ENCODE results near the gene FRAT1. TPM values are rescaled to one million over a fixed set of nuclear protein-coding genes. Genes with fewer than 3 reads are reported as not detected.
A peak's percentile ranks its signal among the peaks of the same experiment; 100 is the strongest.

FRAT1 gene
- total and polyA plus RNA-seq, 2 of the 13 experiments (the other 11 are each of a cell fraction or from before 2014, with no cell fraction given): 1.7 to 2.3 TPM

DNA sequence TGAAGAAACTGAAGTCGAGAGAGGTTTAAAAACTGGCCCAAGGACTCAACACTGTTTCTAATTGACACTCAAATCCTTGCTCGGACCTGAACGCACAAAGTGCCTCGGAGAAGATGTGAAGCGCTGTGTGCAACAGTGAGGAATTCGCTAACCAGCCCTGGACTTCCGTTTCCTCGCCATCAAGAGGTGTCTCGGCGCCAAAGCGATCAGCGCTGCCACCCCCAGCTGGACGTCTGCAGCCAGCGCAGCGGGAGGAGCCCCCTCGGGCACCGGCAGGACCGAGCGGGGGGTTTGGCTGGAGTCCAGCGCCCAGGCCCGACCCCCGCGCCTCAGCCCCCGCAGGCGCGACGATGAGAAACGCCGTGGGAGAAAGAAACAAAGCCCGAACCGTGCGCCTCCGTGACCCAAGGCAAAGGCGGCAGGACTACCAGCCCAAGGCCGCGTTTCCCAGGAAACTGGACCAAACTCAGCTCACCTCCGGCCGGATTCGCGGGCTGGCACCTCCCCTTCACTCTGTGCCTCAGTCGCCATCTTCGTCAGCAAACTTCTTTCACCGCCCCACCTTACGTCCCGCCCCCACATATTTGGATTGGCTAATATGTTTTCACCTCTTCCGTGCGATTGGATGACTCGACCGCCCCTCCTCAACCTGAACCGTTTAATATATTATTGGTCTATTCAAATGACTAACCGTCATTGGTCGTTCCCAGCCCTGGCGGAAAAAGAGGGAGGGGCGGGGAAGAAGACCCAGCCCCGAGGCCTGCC, 26.8 kb upstream of the FRAT1 start, which contains the start of gene ARHGAP19 (continued):
- TF ChIP-seq MXD4 (CRISPR knock-in tag; IDR thresholded peaks at IDR 0.05) (no peak; the same call in 1 of the 2 replicates), PRMT3 (CRISPR knock-in tag; IDR thresholded peaks at IDR 0.05; ENCODE audit: borderline replicate concordance, low read depth) (no peak), RBM22 (optimal IDR thresholded peaks at IDR 0.05; ENCODE audit: low read length) (peak; percentile 25), ZNF720 (CRISPR knock-in tag; IDR thresholded peaks at IDR 0.05) (no peak), SRSF4 (IDR thresholded peaks at IDR 0.05; ENCODE audit: low read depth, low read length, poor library complexity, severe bottlenecking) (no peak), RELA (CRISPR knock-in tag; IDR thresholded peaks at IDR 0.05) (peak; percentile 87; the same call in 1 of the 2 replicates), ZNF326 (CRISPR knock-in tag; IDR thresholded peaks at IDR 0.05; ENCODE audit: borderline replicate concordance) (no peak), ZNF431 (CRISPR knock-in tag; IDR thresholded peaks at IDR 0.05; ENCODE audit: borderline replicate concordance, low read depth) (0 out of 2 replicates have a peak, but pooled peaks have one; percentile 57), NR2F1 (CRISPR knock-in tag; IDR thresholded peaks at IDR 0.05) (no peak), ZNF766 (CRISPR knock-in tag; IDR thresholded peaks at IDR 0.05; ENCODE audit: borderline replicate concordance) (no peak), HNF4A (CRISPR knock-in tag; IDR thresholded peaks at IDR 0.05) (peak; percentile 23; the same call in 1 of the 2 replicates), ZNF44 (CRISPR knock-in tag; IDR thresholded peaks at IDR 0.05) (peak; percentile 70; the same call in 1 of the 2 replicates), SIX4 (CRISPR knock-in tag; IDR thresholded peaks at IDR 0.05) (no peak; the same call in 1 of the 2 replicates), REXO4 (CRISPR knock-in tag; IDR thresholded peaks at IDR 0.05; ENCODE audit: borderline replicate concordance) (no peak; the same call in 1 of the 2 replicates)
- TF ChIP-seq, protein P1, sequence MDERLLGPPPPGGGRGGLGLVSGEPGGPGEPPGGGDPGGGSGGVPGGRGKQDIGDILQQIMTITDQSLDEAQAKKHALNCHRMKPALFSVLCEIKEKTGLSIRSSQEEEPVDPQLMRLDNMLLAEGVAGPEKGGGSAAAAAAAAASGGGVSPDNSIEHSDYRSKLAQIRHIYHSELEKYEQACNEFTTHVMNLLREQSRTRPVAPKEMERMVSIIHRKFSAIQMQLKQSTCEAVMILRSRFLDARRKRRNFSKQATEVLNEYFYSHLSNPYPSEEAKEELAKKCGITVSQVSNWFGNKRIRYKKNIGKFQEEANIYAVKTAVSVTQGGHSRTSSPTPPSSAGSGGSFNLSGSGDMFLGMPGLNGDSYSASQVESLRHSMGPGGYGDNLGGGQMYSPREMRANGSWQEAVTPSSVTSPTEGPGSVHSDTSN (CRISPR knock-in tag; IDR thresholded peaks at IDR 0.05): peak; percentile 84
- TF ChIP-seq, protein P2, sequence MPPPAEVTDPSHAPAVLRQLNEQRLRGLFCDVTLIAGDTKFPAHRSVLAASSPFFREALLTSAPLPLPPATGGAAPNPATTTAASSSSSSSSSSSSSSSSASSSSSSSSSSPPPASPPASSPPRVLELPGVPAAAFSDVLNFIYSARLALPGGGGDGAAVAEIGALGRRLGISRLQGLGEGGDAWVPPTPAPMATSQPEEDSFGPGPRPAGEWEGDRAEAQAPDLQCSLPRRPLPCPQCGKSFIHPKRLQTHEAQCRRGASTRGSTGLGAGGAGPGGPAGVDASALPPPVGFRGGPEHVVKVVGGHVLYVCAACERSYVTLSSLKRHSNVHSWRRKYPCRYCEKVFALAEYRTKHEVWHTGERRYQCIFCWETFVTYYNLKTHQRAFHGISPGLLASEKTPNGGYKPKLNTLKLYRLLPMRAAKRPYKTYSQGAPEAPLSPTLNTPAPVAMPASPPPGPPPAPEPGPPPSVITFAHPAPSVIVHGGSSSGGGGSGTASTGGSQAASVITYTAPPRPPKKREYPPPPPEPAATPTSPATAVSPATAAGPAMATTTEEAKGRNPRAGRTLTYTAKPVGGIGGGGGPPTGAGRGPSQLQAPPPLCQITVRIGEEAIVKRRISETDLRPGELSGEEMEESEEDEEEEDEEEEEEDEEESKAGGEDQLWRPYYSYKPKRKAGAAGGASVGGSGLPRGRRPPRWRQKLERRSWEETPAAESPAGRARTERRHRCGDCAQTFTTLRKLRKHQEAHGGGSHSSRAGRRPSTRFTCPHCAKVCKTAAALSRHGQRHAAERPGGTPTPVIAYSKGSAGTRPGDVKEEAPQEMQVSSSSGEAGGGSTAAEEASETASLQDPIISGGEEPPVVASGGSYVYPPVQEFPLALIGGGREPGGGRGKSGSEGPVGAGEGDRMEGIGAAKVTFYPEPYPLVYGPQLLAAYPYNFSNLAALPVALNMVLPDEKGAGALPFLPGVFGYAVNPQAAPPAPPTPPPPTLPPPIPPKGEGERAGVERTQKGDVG (CRISPR knock-in tag; IDR thresholded peaks at IDR 0.05; ENCODE audit: borderline replicate concordance): peak; percentile 57; the same call in 1 of the 2 replicates
- TF ChIP-seq, protein P3, sequence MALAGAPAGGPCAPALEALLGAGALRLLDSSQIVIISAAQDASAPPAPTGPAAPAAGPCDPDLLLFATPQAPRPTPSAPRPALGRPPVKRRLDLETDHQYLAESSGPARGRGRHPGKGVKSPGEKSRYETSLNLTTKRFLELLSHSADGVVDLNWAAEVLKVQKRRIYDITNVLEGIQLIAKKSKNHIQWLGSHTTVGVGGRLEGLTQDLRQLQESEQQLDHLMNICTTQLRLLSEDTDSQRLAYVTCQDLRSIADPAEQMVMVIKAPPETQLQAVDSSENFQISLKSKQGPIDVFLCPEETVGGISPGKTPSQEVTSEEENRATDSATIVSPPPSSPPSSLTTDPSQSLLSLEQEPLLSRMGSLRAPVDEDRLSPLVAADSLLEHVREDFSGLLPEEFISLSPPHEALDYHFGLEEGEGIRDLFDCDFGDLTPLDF (CRISPR knock-in tag; IDR thresholded peaks at IDR 0.05): peak; percentile 81
- TF ChIP-seq, protein P4, sequence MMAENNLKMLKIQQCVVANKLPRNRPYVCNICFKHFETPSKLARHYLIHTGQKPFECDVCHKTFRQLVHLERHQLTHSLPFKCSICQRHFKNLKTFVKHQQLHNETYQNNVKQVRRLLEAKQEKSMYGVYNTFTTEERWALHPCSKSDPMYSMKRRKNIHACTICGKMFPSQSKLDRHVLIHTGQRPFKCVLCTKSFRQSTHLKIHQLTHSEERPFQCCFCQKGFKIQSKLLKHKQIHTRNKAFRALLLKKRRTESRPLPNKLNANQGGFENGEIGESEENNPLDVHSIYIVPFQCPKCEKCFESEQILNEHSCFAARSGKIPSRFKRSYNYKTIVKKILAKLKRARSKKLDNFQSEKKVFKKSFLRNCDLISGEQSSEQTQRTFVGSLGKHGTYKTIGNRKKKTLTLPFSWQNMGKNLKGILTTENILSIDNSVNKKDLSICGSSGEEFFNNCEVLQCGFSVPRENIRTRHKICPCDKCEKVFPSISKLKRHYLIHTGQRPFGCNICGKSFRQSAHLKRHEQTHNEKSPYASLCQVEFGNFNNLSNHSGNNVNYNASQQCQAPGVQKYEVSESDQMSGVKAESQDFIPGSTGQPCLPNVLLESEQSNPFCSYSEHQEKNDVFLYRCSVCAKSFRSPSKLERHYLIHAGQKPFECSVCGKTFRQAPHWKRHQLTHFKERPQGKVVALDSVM (CRISPR knock-in tag; IDR thresholded peaks at IDR 0.05): peak; percentile 76
- TF ChIP-seq, protein P5, sequence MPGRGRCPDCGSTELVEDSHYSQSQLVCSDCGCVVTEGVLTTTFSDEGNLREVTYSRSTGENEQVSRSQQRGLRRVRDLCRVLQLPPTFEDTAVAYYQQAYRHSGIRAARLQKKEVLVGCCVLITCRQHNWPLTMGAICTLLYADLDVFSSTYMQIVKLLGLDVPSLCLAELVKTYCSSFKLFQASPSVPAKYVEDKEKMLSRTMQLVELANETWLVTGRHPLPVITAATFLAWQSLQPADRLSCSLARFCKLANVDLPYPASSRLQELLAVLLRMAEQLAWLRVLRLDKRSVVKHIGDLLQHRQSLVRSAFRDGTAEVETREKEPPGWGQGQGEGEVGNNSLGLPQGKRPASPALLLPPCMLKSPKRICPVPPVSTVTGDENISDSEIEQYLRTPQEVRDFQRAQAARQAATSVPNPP (CRISPR knock-in tag; IDR thresholded peaks at IDR 0.05): 0 out of 2 replicates have a peak, but pooled peaks have one; percentile 63

Measured in HepG2 (cell line).